Measurements from ENCODE around the gene WEE2. TPM values are rescaled to one million over a fixed set of nuclear protein-coding genes. Genes with fewer than 3 reads are reported as not detected.

WEE2 gene
- total RNA-seq, 1 donor from 2014 or later = not detected

DNA sequence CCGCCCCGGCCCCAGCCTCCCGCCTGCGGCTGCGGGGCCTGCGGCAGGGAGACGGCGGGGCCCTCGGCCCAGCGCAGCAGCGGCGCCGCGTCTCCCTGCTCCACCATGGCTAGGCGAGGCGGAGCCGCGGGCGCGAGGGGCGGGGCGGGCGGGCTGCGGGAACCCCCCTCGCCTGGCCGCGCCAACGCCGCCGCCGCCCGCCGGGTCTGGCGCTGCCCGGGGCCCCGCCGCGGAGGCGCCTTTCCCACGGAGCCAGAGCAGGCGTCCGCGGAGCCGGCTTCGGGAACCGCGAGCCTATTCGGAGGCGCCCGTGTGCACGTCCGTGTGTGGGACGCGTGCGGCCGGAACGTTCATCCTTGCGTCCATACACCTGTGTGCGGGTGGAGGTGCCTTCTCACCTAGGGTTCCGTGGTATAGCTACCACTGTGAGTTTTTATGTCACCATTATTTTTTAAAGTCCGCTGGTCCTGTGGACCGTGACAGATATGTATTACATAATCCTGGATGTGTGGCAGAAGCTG, 6.0 kb upstream of the WEE2 start, which contains the start of gene DENND11:
Gene DENND11, minus strand, starts transcription at position 120 of the 521 bp plus-strand sequence. Its CDS starts 13 bp downstream, at position 107.
- peak within 1 kb of the TSS; percentile 77 for H3K27ac Mint-ChIP-seq
- peak; percentile 73 for DNase-seq (ENCODE audit: extremely low spot score, unreplicated experiment)
- peaks cover 27% of the 10 kb centered on the region for H3K27me3 Mint-ChIP-seq
- no peaks in the 10 kb centered on the region for H3K36me3 Mint-ChIP-seq
- H3K4me3 Mint-ChIP-seq = peak within 1 kb of the TSS; percentile 87
- TF ChIP-seq, protein P1, sequence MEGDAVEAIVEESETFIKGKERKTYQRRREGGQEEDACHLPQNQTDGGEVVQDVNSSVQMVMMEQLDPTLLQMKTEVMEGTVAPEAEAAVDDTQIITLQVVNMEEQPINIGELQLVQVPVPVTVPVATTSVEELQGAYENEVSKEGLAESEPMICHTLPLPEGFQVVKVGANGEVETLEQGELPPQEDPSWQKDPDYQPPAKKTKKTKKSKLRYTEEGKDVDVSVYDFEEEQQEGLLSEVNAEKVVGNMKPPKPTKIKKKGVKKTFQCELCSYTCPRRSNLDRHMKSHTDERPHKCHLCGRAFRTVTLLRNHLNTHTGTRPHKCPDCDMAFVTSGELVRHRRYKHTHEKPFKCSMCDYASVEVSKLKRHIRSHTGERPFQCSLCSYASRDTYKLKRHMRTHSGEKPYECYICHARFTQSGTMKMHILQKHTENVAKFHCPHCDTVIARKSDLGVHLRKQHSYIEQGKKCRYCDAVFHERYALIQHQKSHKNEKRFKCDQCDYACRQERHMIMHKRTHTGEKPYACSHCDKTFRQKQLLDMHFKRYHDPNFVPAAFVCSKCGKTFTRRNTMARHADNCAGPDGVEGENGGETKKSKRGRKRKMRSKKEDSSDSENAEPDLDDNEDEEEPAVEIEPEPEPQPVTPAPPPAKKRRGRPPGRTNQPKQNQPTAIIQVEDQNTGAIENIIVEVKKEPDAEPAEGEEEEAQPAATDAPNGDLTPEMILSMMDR (conservative IDR thresholded peaks at IDR 0.05) = no peak
- H3K4me1 Mint-ChIP-seq (ENCODE audit: unreplicated experiment) = peaks cover 38% of the 10 kb centered on the region
- H3K9me3 Mint-ChIP-seq = no peaks in the 10 kb centered on the region

DNA sequence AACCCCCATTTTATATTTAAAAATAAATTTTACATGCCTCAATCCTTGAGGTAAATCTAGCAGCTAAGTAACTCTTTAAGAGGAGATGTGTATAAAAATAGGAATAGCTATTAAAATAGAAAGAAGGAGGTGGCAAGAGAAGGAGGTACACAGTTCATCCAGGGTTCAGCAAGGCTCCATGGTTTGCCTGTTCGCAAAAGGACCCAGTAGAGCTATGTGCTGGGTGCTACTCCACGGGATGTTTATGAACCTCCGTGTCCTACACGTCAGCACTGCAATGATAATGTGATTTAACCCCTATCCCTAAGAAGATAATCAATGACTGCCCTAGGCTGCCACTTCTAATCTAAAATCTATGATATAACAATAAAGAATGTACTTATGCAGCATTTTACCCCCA, 5.3 kb upstream of the WEE2 start:
- Mint-ChIP-seq H3K4me1 (ENCODE audit: unreplicated experiment) (peaks cover 31% of the 10 kb centered on the region), H3K27ac (peak overlapping the region; percentile 73), H3K36me3 (no peaks in the 10 kb centered on the region), H3K9me3 (no peaks in the 10 kb centered on the region), H3K4me3 (peak overlapping the region; percentile 86), H3K27me3 (peaks cover 32% of the 10 kb centered on the region)
- TF ChIP-seq, protein P1 (conservative IDR thresholded peaks at IDR 0.05) = no peak
- DNase-seq (ENCODE audit: extremely low spot score, unreplicated experiment) = no peak

DNA sequence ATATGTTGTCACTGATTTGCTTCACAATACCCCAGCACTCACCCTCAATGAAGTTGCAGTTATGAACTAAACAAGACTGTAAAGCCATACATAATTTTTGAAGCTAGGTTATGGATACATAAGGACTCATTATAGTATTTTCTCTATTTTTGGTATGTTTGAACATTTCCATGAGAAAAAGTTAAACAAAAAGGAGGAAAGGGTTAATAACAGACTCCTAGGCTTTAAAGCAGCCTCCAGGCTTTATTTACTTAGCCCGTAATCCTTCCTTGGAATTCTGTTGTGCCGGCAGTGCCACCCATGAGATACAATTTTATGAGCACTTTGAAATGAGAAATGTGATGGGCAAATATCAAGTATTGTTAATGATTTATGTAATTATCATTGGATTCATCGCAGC, 4.0 kb upstream of the WEE2 start:
- TF ChIP-seq, protein P1 (conservative IDR thresholded peaks at IDR 0.05) = no peak
- H3K4me3 Mint-ChIP-seq = no peak overlapping the region
- H3K9me3 Mint-ChIP-seq = no peaks in the 10 kb centered on the region
- no peaks in the 10 kb centered on the region for H3K36me3 Mint-ChIP-seq
- H3K27me3 Mint-ChIP-seq = peaks cover 32% of the 10 kb centered on the region
- H3K27ac Mint-ChIP-seq = no peak overlapping the region
- DNase-seq (ENCODE audit: extremely low spot score, unreplicated experiment) = no peak
- H3K4me1 Mint-ChIP-seq (ENCODE audit: unreplicated experiment) = peaks cover 19% of the 10 kb centered on the region

DNA sequence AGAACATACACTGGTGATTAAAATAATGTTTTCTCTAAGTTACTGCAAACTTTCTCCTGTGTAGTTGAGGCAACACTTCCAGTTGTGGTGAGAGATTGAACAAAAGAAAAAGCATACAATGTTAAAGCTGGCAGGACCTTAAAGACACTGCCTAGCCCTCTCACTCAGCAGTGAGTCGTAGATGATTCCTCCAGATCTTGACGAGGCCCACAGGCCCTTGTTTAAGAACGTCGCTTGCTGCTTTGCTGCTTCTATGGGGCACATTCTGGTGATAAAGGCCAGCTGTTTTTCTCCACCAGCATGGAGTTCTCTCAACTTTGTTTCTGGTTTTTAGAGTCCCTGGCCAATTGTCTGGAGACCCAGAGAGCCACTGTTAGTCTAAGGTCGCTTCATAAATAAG, 3.4 kb upstream of the WEE2 start:
- Mint-ChIP-seq H3K36me3 (no peaks in the 10 kb centered on the region), H3K9me3 (no peaks in the 10 kb centered on the region), H3K27me3 (peaks cover 32% of the 10 kb centered on the region), H3K4me1 (ENCODE audit: unreplicated experiment) (peaks cover 19% of the 10 kb centered on the region), H3K27ac (no peak overlapping the region), H3K4me3 (no peak overlapping the region)
- DNase-seq (ENCODE audit: extremely low spot score, unreplicated experiment) = no peak
- TF ChIP-seq, protein P1 (conservative IDR thresholded peaks at IDR 0.05) = no peak

DNA sequence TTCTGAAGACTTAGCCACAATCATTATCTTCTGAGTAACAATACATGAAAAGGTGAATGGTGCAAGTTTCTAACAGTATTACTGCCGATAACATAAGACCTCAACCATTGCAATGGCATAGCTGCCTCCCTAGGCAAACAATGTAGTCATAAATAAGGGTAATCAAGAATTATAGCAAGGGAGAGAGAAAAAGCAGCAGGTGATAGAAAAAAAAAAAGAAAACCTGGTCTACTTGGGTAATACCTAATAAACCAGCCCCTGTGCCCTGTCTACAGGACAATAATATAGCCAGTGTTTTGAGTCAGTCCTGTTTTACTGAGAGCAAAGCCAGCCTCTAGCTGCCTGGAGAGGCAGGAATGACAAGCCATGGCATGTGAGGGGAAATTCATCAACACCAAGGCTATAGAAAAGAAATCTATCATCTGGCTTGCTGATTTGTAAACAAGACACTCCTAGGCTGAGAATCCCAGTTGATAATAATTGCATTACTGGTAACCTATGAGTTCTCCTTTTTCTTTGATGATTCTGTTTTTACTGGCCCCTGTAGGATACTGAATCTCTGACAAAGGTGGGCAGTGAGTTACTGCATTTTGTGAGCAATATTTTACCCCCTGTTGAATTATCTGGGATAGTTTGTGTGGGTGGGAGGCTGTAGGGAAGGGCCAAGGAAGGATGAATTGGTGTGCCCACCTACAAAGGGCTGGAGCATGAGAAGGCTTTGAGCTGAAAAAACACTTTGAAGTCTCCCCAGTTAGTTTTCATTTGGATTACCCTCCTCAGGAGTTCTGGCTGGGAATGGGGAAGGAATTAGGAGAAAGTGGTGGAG, 1.7 kb upstream of the WEE2 start:
- no peaks in the 10 kb centered on the region for H3K9me3 Mint-ChIP-seq
- TF ChIP-seq, protein P1 (conservative IDR thresholded peaks at IDR 0.05) = no peak
- DNase-seq (ENCODE audit: extremely low spot score, unreplicated experiment) = no peak
- H3K27me3 Mint-ChIP-seq = peaks cover 32% of the 10 kb centered on the region
- H3K4me1 Mint-ChIP-seq (ENCODE audit: unreplicated experiment) = peaks cover 8% of the 10 kb centered on the region
- no peaks in the 10 kb centered on the region for H3K36me3 Mint-ChIP-seq
- no peak overlapping the region for H3K4me3 Mint-ChIP-seq
- H3K27ac Mint-ChIP-seq = no peak overlapping the region
